Measurements from ENCODE around the gene ANG. TPM values are rescaled to one million over a fixed set of nuclear protein-coding genes. Genes with fewer than 3 reads are reported as not detected.
"Not testable (repeated sequence)": the region's sequence is repeated elsewhere in the genome, so short reads cannot be mapped to it uniquely, and the experiment has no call there.

Gene ANG
- polyA plus RNA-seq, 4 donors: 2.9 to 5.0 (median 3.7) TPM

GRCh38 chr14:20733684-20734429, 45.3 kb downstream of the ANG start:
- DNase-seq (ENCODE audit: low read depth in 4 of 4, low spot score in 2 of 4): no peak

GRCh38 chr14:20734430-20734806, 45.9 kb downstream of the ANG start:
- no peak for DNase-seq (ENCODE audit: low read depth in 4 of 4, low spot score in 2 of 4)

GRCh38 chr14:20738292-20738691, 49.7 kb downstream of the ANG start:
- DNase-seq (ENCODE audit: low read depth in 4 of 4, low spot score in 2 of 4): not testable (repeated sequence)

- no peak for DNase-seq (ENCODE audit: low read depth in 4 of 4, low spot score in 2 of 4)
Observed at GRCh38 chr14:20742132-20742531, 53.6 kb downstream of the ANG start.

GRCh38 chr14:20743556-20743955, 55.0 kb downstream of the ANG start:
- no peak for DNase-seq (ENCODE audit: low read depth in 4 of 4, low spot score in 2 of 4)

Other genes with a start within 250 kb of the ANG start
- gene OSGEP, start 234.0 kb upstream of the ANG start, polyA plus RNA-seq (ENCODE audit: insufficient read length in 4 of 4): 10 to 100 TPM; 40.5 to 90.4 (median 63.4) TPM
- gene APEX1, start 233.5 kb upstream of the ANG start, polyA plus RNA-seq (ENCODE audit: insufficient read length in 4 of 4): 100 to 1,000 TPM; 310 to 338 (median 322) TPM
- 10 to 100 TPM; 32.0 to 42.0 (median 33.1) TPM for gene PIP4P1, start 227.3 kb upstream of the ANG start, polyA plus RNA-seq (ENCODE audit: insufficient read length in 4 of 4)
- 10 to 100 TPM; 55.0 to 95.5 (median 62.3) TPM for gene PNP, start 219.4 kb upstream of the ANG start, polyA plus RNA-seq (ENCODE audit: insufficient read length in 4 of 4)
- gene RNASE10, start 183.2 kb upstream of the ANG start, polyA plus RNA-seq (ENCODE audit: insufficient read length in 4 of 4): under 1 TPM in 2 of 4 donors, not detected in 2; 0.41 to 0.60 TPM
- gene RNASE9, start 127.7 kb upstream of the ANG start, polyA plus RNA-seq (ENCODE audit: insufficient read length in 4 of 4): not detected
- gene RNASE11, start 100.8 kb upstream of the ANG start, polyA plus RNA-seq (ENCODE audit: insufficient read length in 4 of 4): not detected
- not detected for gene RNASE12, start 97.4 kb upstream of the ANG start, polyA plus RNA-seq (ENCODE audit: insufficient read length in 4 of 4)
- not detected for gene OR6S1, start 47.1 kb upstream of the ANG start, polyA plus RNA-seq (ENCODE audit: insufficient read length in 4 of 4)
- 1 to 10 TPM; 3.1 to 5.5 (median 4.1) TPM for gene RNASE4, start 4.2 kb upstream of the ANG start, polyA plus RNA-seq (ENCODE audit: insufficient read length in 4 of 4)
- gene EDDM3A, start 57.1 kb downstream of the ANG start, polyA plus RNA-seq (ENCODE audit: insufficient read length in 4 of 4): under 1 TPM; 0.19 to 0.43 (median 0.28) TPM
- under 1 TPM in 1 of 4 donors, not detected in 3; 0.11 TPM for gene EDDM3B, start 79.6 kb downstream of the ANG start, polyA plus RNA-seq (ENCODE audit: insufficient read length in 4 of 4)
- 1 to 10 TPM; 5.0 to 7.4 (median 5.6) TPM for gene RNASE6, start 92.5 kb downstream of the ANG start, polyA plus RNA-seq (ENCODE audit: insufficient read length in 4 of 4)
- 100 to 1,000 TPM; 117 to 201 (median 179) TPM for gene RNASE1, start 114.1 kb downstream of the ANG start, polyA plus RNA-seq (ENCODE audit: insufficient read length in 4 of 4)
- under 1 TPM in 3 of 4 donors, not detected in 1; 0.42 to 0.79 (median 0.66) TPM for gene RNASE3, start 202.6 kb downstream of the ANG start, polyA plus RNA-seq (ENCODE audit: insufficient read length in 4 of 4)

Measured in left renal cortex interstitium (tissue), 4 donors.